H1 (cell line): ENCODE results near the gene GPR61. TPM values are rescaled to one million over a fixed set of nuclear protein-coding genes. Genes with fewer than 3 reads are reported as not detected.
A peak's percentile ranks its signal among the peaks of the same experiment; 100 is the strongest.

ENCODE experiments used
- E2F6 ChIP-seq: IDR thresholded peaks from 2 replicates; pipeline ENCODE4 v1.6.1; 2012; ENCODE audit warnings: inconsistent platforms
- KDM1A ChIP-seq: fragments of 200-600, 300-600 bp; sonication (generic); IDR thresholded peaks from 2 replicates; pipeline ENCODE4 v1.7.1; 2016; ENCODE audit warnings: mild to moderate bottlenecking, low read length, borderline replicate concordance
- POLR2AphosphoS5 ChIP-seq: IDR thresholded peaks from 2 replicates; pipeline ENCODE4 v1.6.1; 2011; ENCODE audit warnings: low read depth, low read length
- RAD21 ChIP-seq, 2 experiments: IDR thresholded peaks in 1 of 2; conservative IDR thresholded peaks in 1 of 2; 2 replicates each; pipeline ENCODE4 v1.6.1; 2011; ENCODE audit warnings: low read depth in 2 of 2, low read length in 2 of 2, improper control_type of control experiment in 1 of 2, inconsistent platforms in 1 of 2, mild to moderate bottlenecking in 1 of 2, moderate library complexity in 1 of 2
- RNF2 ChIP-seq: fragments of 200-900, 300-1000 bp; sonication (generic); IDR thresholded peaks from 2 replicates; pipeline ENCODE4 v1.7.1; 2016; ENCODE audit warnings: borderline replicate concordance, low read depth, mild to moderate bottlenecking, antibody characterized with exemption, low read length; ENCODE audit not compliant: poor library complexity, severe bottlenecking; ENCODE audit errors: missing control alignments
- SIN3A ChIP-seq, 2 experiments: IDR thresholded peaks in 1 of 2; conservative IDR thresholded peaks in 1 of 2; 2 replicates each; pipeline ENCODE4 v1.6.1; 2011 to 2012; ENCODE audit warnings: low read length in 2 of 2, improper control_type of control experiment in 1 of 2, low read depth in 1 of 2, mild to moderate bottlenecking in 1 of 2
- YY1 ChIP-seq: IDR thresholded peaks from 2 replicates; pipeline ENCODE4 v1.6.1; 2011; ENCODE audit warnings: low read depth, mild to moderate bottlenecking, low read length
- polyA plus RNA-seq, 7 experiments: library from polyadenylated mRNA; depleted of rRNA in 3 of 7; stranded (reverse) in 5 of 7; unstranded in 2 of 7; fragments of >200 nt in 5 of 7; fragments of 200-250 nt in 2 of 7; gene quantifications; 1 replicate in 5 of 7; 2 replicates in 1 of 7; 4 replicates in 1 of 7; pipeline versions ENCODE4 v1.2.1 to v1.2.3, GENCODE V29; 2011 to 2013; ENCODE audit warnings: missing spikeins in 2 of 7, mixed read lengths in 2 of 7
- total RNA-seq: library from RNA; stranded (reverse); fragmentation: NEBNext Ultra II Directional; extraction: Animal tissue kit (Norgen Biotek cat#: 25700); gene quantifications from 2 replicates; pipeline ENCODE4 v1.2.1, GENCODE V29; 2021
- TF ChIP-seq, protein P1 (sequence below): fragments of 300-600 bp; sonication (generic); IDR thresholded peaks from 2 replicates; pipeline ENCODE4 v1.7.1; 2012; ENCODE audit warnings: low read length, moderate library complexity, mild to moderate bottlenecking, inconsistent platforms; ENCODE audit not compliant: insufficient replicate concordance

The GPR61 gene
- total and polyA plus RNA-seq, 2 of the 8 experiments (the other 6 are each of a cell fraction or from before 2014, with no cell fraction given): 0.41 to 0.53 TPM

GRCh38 chr1:109532365-109533136 is 7.1 kb upstream of the GPR61 start (continued):
- TF ChIP-seq POLR2AphosphoS5 (no peak), YY1 (no peak), KDM1A (peak; percentile 57; the same call in 1 of the 2 replicates), SIN3A (conservative IDR thresholded peaks at IDR 0.05 in 1 of 2, IDR thresholded peaks at IDR 0.05 in 1 of 2; ENCODE audit: low read depth in 1 of 2, low read length in 2 of 2) (no peak; a peak in 1 of 4 replicates), RNF2 (no peak), E2F6 (peak; percentile 49), RAD21 (IDR thresholded peaks at IDR 0.05 in 1 of 2, conservative IDR thresholded peaks at IDR 0.05 in 1 of 2; ENCODE audit: low read depth in 2 of 2, low read length in 2 of 2) (peak; percentile 93)
- TF ChIP-seq, protein P1, sequence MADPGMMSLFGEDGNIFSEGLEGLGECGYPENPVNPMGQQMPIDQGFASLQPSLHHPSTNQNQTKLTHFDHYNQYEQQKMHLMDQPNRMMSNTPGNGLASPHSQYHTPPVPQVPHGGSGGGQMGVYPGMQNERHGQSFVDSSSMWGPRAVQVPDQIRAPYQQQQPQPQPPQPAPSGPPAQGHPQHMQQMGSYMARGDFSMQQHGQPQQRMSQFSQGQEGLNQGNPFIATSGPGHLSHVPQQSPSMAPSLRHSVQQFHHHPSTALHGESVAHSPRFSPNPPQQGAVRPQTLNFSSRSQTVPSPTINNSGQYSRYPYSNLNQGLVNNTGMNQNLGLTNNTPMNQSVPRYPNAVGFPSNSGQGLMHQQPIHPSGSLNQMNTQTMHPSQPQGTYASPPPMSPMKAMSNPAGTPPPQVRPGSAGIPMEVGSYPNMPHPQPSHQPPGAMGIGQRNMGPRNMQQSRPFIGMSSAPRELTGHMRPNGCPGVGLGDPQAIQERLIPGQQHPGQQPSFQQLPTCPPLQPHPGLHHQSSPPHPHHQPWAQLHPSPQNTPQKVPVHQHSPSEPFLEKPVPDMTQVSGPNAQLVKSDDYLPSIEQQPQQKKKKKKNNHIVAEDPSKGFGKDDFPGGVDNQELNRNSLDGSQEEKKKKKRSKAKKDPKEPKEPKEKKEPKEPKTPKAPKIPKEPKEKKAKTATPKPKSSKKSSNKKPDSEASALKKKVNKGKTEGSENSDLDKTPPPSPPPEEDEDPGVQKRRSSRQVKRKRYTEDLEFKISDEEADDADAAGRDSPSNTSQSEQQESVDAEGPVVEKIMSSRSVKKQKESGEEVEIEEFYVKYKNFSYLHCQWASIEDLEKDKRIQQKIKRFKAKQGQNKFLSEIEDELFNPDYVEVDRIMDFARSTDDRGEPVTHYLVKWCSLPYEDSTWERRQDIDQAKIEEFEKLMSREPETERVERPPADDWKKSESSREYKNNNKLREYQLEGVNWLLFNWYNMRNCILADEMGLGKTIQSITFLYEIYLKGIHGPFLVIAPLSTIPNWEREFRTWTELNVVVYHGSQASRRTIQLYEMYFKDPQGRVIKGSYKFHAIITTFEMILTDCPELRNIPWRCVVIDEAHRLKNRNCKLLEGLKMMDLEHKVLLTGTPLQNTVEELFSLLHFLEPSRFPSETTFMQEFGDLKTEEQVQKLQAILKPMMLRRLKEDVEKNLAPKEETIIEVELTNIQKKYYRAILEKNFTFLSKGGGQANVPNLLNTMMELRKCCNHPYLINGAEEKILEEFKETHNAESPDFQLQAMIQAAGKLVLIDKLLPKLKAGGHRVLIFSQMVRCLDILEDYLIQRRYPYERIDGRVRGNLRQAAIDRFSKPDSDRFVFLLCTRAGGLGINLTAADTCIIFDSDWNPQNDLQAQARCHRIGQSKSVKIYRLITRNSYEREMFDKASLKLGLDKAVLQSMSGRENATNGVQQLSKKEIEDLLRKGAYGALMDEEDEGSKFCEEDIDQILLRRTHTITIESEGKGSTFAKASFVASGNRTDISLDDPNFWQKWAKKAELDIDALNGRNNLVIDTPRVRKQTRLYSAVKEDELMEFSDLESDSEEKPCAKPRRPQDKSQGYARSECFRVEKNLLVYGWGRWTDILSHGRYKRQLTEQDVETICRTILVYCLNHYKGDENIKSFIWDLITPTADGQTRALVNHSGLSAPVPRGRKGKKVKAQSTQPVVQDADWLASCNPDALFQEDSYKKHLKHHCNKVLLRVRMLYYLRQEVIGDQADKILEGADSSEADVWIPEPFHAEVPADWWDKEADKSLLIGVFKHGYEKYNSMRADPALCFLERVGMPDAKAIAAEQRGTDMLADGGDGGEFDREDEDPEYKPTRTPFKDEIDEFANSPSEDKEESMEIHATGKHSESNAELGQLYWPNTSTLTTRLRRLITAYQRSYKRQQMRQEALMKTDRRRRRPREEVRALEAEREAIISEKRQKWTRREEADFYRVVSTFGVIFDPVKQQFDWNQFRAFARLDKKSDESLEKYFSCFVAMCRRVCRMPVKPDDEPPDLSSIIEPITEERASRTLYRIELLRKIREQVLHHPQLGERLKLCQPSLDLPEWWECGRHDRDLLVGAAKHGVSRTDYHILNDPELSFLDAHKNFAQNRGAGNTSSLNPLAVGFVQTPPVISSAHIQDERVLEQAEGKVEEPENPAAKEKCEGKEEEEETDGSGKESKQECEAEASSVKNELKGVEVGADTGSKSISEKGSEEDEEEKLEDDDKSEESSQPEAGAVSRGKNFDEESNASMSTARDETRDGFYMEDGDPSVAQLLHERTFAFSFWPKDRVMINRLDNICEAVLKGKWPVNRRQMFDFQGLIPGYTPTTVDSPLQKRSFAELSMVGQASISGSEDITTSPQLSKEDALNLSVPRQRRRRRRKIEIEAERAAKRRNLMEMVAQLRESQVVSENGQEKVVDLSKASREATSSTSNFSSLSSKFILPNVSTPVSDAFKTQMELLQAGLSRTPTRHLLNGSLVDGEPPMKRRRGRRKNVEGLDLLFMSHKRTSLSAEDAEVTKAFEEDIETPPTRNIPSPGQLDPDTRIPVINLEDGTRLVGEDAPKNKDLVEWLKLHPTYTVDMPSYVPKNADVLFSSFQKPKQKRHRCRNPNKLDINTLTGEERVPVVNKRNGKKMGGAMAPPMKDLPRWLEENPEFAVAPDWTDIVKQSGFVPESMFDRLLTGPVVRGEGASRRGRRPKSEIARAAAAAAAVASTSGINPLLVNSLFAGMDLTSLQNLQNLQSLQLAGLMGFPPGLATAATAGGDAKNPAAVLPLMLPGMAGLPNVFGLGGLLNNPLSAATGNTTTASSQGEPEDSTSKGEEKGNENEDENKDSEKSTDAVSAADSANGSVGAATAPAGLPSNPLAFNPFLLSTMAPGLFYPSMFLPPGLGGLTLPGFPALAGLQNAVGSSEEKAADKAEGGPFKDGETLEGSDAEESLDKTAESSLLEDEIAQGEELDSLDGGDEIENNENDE: no peak
